HG02938 (cell line): ENCODE data around the gene LYPD6B.

Source experiments
- ATAC-seq: cut with Tn5 transposase; IDR thresholded peaks from one replicate; pipeline ENCODE4 v1.9.1; 2021; ENCODE audit warnings: mild to moderate bottlenecking, moderate library complexity; ENCODE audit not compliant: unreplicated experiment

LYPD6B gene

DNA sequence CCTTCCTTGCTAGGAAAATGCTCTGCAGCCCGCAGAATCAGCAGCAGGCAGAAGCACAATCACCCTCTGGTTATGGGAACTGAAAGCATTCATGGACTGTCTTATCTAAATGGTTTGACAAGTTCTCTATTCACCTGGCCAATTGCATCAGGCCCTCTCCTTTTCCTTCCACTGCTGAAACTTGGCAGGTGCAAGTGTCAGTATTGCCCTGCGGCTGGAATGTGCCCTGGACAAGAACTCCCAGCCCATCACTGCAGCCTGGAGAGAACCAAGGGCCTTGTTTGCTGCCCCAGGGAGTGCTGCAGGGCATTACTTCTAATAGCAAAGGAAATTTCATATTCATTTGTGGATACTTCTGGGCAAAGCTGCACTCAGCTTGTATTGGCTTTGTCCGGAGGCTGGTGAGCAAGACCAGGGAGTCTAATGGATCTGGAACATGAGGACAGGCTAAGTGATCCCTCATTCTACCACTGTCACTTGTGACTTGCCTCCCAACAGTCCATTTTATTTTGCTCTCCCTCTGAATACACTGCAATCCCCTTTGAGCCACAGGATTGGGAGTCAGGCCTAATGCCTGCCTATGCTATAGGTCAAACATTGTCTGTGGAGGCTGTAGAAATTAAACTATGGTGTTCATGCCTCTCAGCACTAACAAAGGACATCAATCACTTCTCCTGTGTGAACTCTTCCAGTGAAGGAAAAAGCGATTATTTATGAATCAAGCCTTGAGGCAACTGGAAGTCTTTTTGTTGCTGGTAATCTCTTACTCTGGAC is 116.9 kb downstream of the LYPD6B start:
- ATAC-seq: no peak

DNA sequence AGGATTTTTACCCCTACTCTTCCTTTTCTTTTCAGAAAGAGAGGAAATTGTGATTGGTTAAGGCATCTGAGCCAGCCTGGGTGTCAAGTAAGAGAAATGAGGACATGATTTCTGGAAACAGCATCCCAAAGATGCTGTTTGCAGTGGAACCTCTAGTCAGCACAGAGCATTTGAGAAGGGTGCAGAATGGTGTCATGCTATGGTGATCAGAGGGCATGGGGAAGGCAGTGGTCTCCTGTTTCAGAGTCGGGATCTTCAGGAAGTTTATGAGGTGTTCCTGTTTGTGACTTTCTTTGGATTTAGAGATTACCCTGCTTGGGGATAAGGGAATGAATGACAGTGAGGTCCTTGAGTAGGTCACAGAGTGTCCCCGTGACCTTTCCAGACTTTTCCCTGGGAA is 117.5 kb downstream of the LYPD6B start:
- no peak for ATAC-seq

DNA sequence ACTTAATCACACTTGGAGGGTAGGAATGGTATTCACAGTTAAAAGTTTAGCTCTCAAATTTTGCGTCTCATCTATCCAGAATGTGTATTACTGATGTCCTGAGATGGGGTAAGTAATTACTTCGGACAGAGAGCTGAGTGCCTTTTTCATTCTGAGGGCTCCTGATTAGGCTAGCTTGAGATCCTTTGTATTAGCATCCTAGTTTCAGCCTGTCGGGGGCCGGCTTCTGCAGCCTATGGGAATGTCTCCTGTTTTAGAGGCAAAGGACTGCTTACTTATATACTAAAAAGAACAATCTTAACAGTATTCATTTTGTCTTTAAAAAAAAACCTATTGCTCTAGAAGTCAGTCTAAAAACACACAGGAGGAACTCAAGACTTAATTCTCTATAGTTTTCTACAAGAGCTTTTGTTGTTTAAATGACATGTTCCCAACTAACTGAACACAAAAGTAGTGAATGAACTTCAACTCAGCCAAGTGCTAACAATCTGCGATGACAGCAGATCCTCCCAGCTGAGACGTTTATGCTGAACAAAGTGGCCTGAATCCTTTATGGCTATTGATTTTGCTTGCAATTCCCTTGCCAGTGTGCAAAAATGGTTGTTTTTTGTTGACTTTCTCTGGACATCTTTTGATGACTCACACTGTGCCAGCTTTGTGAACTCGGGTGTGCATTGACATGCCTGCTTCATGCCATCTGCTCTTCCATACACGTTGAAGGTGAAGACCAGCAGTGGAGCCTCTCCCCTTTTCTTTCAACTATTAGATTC is 118.7 kb downstream of the LYPD6B start:
- ATAC-seq: no peak

DNA sequence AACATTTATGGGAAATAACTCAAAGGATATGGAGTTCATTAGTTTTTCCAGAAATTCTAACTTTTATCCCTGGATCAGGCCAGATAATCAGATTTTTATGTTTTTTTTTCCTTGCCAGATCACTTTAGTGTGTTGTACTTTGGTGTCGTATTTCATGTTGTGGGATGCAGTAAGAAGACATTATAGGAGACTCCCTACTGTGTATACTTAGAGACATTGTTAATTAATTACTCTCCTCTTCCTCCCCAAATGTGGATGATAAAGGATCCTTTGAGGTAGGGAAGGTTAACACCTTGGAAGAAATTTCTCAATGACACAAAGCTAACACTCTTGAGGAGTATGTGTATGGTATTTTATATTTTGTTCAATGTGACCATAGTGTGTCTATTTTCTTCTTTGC is 120.5 kb downstream of the LYPD6B start:
- ATAC-seq: no peak

DNA sequence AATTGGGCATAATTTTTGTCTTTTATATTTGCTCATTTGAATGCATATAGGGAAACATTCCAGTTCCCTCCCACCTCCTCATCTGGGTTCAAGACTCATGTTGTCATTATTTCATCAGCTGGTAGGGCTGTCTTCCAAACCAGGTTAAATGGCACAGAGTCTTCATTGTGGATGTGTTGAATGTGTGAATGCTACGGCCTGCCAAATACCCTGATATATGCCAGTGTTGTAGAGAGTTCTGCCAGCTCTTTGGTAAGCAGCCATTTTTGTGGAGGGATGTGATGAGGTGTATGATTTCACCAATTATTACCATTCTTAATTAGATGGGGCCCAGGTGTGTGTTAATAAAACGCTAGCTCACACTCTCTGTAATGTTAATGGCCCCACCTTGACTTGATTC is 121.7 kb downstream of the LYPD6B start:
- no peak for ATAC-seq

DNA sequence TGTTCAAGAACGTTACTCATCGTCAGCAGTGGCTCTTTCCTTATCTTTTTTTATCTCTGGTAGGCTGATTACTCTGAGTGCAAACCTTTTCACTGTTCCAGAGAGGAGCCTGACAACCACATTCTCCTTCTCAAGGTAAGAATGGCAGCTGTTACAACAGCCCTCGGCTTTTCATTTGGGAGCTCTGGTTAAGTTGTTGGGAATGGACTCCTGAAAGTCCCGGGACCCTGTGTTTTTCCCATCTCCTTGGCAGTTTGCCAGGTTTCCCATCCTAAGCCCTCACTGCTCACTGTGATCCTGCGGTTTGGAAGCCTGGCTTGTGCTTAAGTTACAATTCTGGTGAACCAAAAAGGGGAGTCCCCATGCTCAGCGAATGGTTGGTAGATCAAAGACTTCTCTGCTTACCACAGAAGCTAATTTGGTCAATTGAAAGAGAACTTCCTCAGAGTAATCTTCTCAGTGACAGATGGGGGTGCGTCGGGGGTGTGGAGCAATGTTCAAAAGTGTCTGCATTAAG is 122.3 kb downstream of the LYPD6B start:
- peak; percentile 95 for ATAC-seq

DNA sequence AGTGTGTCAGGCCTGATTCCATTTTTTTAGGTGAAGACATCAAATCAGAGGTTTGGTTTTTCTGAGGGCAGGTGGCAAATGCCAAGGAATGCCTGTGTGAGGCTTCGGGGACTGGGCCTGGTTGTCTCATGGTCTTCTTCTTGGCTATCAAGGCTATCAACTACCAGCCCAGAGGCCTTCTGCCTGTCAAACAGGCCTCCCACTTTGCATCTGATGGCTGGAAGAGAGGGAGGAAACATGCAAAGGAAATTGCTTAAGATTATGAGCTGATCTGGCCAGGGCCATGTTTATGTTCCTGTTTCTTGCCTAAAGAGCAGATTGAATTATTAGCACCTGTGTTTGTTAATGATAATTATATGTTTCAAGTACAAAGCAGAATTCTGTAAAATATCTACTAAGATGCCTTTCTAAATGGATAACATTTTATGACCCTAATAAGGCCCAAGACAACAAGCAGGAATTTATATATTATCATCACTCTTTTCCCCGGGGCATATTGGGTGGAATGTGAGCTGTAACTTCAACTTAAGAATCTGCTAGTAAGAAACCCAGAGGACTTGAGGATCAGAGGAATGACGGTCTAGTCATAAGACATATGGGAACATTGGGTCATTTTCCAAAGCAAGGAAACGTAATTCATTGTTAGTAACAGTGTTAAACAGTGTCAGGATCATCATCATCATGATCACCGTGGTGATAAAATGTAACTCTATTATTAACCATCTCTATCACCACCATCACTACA is 123.2 kb downstream of the LYPD6B start:
- ATAC-seq: peak; percentile 4

DNA sequence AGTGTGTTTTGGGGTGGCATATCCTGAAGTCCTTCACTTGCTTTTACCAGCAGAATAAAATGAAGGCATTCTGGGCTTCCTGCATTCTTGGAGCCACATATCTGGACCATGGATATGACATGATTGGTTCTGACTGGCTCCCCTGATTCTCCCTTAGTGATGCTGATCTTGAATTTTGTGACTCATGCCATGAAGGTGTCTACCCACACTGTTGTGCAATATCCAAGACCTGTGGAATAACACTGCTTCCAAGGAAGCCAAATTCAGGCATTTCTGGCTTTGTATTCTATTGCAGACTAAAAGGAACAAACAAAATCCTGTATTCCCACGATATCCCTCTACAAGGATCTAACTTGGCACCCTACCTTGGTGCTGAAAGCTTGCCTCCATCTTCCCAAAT is 125.8 kb downstream of the LYPD6B start:
- no peak for ATAC-seq

DNA sequence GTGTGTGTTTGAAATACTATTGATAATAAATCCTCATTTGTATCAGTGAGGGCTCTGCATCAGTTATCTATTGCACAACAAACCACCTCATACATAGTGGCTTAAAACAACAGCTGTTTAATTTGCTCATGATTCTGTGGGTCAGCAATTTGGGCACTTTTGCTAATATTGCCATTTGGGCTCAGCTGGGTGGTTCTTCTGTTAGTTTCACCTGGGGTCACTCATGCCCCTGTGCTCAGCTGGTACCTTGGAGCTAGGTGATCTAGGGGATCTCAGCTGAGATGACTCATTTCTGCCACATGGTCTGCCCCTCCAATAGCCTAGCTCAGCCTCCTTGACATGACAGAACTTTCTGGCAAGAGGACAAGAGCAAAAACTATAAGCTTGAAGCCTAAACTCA is 126.3 kb downstream of the LYPD6B start:
- no peak for ATAC-seq

DNA sequence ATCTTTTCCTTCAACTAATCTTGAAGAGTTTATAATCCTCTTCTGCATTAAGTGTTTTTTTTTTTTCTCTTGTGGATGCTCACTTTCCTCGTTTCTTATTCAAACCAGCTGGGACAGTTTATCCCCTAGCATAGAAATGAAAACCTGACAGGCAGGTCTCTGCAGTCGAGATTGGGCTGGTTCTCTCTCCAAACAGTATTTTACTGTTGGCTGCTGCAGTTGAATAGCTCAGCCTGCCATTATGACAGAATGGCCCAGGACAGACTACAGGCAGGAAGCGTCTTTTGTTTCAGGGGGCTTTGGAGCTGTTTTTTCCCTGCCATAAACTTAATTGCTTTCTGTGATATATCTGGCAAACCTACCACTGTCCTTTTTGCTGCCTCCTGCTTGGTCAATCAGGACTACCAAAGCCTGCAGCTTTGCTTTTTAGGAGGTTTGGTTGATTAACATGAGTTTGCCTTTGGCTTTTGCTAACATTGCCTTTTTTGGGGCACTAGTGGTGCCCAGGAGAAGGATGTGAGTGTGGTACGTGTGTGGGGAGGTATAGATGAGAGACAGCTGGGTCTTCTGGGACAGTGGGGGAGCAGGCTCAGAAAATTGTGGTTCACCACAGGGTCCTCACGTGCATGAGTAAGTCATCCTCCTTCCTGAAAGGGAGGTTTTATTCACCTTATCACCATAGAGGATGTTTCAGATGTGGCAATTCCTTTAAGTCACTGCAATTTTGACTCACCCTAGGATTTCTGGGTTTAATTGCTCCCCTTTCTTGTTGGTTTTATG is 128.7 kb downstream of the LYPD6B start:
- ATAC-seq: peak; percentile 69

DNA sequence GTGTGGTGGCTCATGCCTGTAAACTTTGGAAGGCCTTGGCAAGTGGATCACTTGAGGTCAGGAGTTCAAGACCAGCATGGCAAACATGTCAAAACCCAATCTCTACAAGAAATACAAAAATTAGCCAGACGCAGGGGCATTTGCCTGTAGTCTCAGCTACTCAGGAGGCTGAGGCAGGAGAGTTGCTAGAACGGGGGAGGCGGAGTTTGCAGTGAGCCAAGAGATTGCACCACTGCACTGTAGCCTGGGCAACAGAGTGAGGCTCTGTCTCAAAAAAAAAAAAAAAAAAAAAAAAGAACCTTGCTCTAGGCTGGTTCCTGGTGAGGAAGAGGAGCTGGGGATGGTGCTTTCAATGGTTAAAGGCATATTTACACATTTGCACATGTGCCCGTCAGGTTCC is 129.4 kb downstream of the LYPD6B start:
- no peak for ATAC-seq

DNA sequence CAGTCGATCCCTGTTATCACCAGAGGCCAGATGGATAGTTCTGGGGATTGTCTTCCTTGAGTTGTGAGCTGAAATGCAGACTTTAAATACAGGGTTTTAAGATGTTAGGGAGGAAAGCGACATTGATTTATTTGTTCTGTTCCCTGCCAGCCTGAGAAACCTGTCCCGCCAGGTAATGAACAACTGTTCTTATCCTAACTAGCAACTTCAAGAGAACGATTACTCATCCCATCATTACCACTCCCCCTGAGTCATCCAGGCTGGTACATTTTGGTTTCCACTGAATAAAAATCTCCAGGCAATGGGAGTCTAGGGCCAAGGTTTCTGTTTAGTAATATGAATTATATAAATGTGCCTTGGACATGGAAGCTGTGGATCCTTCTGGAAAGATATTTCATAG is 131.2 kb downstream of the LYPD6B start:
- no peak for ATAC-seq

DNA sequence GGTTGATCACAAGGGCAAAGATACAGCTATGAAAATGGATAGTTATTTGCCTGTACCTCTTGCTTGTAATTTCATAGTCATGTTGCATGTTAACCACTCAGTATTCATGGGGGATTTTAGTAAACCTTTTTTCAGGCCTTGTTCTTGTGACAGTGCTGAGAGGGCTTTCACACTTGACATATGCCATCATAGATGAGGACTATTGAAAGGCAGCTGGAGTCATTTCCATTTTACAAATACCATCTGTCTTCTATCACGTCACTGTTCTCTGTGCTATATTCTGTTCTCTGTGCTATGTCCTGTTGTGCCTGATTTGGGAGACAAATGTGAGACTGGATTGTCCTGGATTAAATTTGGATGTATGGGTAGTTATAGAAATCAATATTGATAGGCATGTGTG is 131.7 kb downstream of the LYPD6B start:
- ATAC-seq: no peak

DNA sequence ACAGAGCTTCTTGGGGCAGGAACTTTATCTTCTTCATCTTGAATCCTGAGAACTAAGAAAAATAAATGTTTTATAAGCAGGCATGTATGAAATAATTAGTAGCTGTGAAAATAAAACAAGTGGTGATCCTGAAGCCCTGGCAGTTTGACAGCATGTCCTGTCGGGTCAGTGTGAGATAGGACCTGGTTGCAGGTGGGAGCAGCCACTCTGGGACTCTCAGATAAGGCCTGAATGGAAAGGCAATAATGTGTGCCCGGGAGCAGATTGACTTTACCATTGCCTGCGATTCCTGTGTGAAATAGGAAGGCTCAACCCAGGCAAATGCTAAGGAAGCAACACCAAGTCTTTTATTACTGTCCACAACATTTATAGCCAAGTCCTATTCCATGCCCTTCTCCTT is 132.4 kb downstream of the LYPD6B start:
- ATAC-seq: no peak

DNA sequence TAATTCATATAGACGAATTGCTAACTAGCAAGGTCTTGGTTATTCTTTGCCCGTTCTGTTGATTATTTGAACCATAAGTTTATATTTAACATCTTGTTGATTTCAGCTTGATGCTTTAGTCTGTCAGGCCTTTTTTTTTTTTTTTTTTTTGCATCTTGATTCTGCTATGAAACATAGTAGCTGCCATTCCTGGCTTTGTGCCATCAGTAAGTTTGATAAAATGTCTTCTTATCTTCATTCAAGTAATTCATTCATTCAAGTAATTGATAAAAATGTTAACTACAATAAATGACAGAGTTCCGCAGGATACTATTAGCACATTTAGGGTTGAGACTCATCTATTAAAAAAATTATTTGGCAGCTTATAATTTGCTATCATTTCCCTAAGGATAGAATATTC is 134.7 kb downstream of the LYPD6B start:
- no peak for ATAC-seq

DNA sequence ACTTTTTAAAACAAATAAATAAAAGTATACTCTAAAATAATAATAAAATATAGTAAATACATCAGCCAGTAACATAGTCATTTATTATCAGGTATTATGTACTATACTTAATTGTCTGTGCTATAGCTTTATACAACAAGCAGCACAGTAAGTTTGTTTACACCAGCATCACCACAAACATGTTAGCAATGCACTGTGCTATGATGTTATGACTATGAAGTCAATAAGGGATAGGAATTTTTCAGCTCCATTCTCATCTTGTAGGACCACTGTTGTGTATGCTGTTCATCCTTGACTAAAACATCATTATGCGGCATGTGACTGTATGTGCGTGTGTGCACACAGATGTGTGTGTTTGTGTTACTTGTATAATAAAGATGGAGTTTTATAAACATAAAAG is 137.5 kb downstream of the LYPD6B start:
- no peak for ATAC-seq

DNA sequence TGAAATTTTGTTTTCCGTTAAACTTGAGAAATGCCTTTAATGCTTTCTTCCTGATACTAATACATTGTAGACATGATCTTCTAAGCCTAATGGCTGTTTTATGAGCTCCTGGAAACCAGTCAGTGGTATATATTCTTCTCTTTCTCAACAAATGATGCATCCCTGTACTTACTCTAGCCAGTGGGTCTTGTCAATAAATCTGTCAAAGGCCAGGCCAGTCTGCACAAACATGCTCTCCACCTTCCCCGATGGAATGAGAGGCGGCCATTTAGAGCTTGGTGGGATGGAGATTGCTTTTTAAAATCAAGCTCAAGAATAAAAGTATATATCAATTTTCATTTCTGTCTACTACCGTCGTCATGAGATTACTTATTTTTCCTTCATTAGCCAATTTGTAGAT is 140.1 kb downstream of the LYPD6B start:
- no peak for ATAC-seq

DNA sequence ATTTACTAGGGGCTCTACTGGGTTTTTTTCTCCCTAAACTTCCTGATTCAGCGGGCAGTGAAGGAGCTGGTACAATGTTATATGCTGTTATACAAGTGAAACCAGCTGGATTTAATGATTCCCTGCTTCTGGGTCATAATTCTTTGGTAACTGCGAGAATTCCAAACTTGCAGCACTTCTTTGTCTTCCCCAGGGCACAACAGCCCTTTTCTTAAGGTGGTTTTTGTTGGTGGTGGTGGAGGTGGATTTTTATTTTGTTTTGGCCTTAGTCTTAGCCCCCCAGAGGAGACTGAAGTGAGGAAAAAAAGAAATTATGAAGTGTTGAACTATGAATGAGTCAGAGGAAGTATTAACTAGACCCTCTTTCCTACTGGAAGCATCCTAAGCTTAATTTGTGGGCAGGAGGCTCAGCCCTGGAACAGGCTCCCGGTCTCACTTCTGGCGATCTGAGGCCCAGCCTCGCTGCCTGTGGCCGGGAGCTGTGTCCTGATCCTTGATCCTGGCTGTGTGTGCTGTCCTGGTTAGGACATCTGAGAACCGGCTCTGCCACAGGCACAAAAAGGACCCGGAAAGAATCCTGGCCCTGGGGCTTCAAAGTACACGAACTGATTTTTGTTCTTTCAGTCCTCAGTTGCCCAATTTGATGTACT is 141.9 kb downstream of the LYPD6B start:
- no peak for ATAC-seq

DNA sequence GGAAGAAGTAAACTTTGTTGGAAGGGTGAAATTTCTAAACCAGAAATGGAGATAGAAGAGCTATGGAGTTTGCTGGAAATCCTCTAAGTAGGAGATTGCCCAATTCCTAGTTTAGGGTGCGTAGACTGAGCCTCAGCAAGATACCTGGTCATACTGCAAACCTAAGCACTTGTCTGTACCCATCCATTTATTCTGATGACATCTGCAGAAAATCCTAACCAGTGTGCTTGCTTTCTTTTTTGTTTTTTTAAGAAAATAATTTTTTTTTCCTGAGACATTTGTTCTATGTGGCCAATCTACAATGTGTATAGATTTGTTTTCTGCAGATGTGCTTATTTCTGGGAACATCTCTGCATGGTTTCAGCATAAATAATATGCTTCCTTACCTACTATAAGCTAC is 144.7 kb downstream of the LYPD6B start:
- ATAC-seq: no peak

DNA sequence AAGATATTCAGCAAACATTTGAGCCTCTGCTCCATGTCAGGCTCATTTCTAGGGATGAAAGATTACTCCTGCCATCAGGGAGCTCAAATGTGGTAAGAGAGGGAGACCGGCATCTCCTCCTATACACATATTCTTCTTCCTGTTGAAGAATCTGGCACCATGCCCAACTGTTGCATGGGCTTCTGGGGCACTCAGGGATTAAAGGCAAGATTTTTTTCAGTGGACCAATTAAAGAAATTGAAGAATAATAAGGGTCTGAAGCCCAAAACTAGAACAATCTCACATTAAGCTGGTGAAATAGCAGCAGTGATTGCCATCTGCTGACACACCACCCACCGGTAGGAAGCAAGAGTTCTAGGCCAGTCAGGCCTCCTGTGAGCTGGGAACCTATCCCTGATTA is 146.5 kb downstream of the LYPD6B start:
- no peak for ATAC-seq
